Right lobe of liver (tissue), 6 donors: ENCODE results near the gene AKR1B15. TPM values are rescaled to one million over a fixed set of nuclear protein-coding genes. Genes with fewer than 3 reads are reported as not detected.

Experiments used
- ATAC-seq, 4 donors: fragments of 200-7000 bp; cut with Tn5 transposase; one replicate each; pipeline ENCODE4 v1.9.1; 2020; ENCODE audit warnings: mild to moderate bottlenecking in 4 of 4, moderate library complexity in 4 of 4
- DNase-seq, 3 donors: peaks; one replicate each; pipeline ENCODE4 v3.0.0-alpha.2; 2020
- H3K27ac ChIP-seq, 3 donors: fragments of 200-600 bp; one replicate each; pipeline ENCODE4 v1.8.0; 2022
- H3K27me3 ChIP-seq, 2 donors: fragments of 200-600 bp; one replicate each; pipeline ENCODE4 v1.8.0; 2022
- H3K36me3 ChIP-seq, 4 donors: fragments of 200-600 bp; sonication (generic) in 1 of 4; one replicate each; pipeline versions ENCODE4 v1.5.1 to v1.8.0; 2017 to 2022; ENCODE audit warnings: control low read depth in 1 of 4
- H3K4me1 ChIP-seq, 4 donors: fragments of 200-600 bp; sonication (generic) in 1 of 4; one replicate each; pipeline versions ENCODE4 v1.5.1 to v1.8.0; 2017 to 2022; ENCODE audit warnings: control low read depth in 1 of 4
- H3K4me3 ChIP-seq, 3 donors: fragments of 200-600 bp; one replicate each; pipeline ENCODE4 v1.8.0; 2022
- H3K9me3 ChIP-seq, 4 donors: fragments of 200-600 bp; sonication (generic) in 1 of 4; one replicate each; pipeline versions ENCODE4 v1.5.1 to v1.8.0; 2017 to 2022; ENCODE audit warnings: control low read depth in 1 of 4
- CTCF ChIP-seq, 4 donors: fragments of 200-600 bp in 3 of 4; fragments of 450-650 bp in 1 of 4; IDR thresholded peaks; one replicate each; pipeline versions ENCODE4 v1.5.1 to v1.8.0; 2016 to 2022; ENCODE audit warnings: antibody characterized with exemption in 4 of 4, mild to moderate bottlenecking in 2 of 4
- POLR2A ChIP-seq: fragments of 450-650 bp; IDR thresholded peaks from one replicate; pipeline ENCODE4 v1.6.1; 2017; ENCODE audit warnings: antibody characterized with exemption, mild to moderate bottlenecking
- WGBS: methylation state at CpG from one replicate; pipeline ENCODE4 v1.1.6; 2018; ENCODE audit warnings: low coverage, low lambda C conversion rate; ENCODE audit not compliant: insufficient coverage; ENCODE audit errors: missing lambda C conversion rate; 5-methylcytosine and 5-hydroxymethylcytosine counted together
- intact Hi-C, 2 donors: fragments of 100-400 bp; cut with DNase I; formaldehyde crosslinking; loops; one replicate each; pipeline versions ENCODE4 v1.11.2 to v1.14.1; 2022
- total RNA-seq, 6 experiments: library from RNA; depleted of rRNA in 2 of 6; stranded (reverse); fragments of >200 nt in 2 of 6; fragmentation: NEBNext Ultra II Directional in 3 of 6; extraction: Animal tissue kit (Norgen Biotek cat#: 25700) in 3 of 6; gene quantifications; one replicate each; pipeline versions ENCODE4 v1.1.0 to v1.2.4, GENCODE V29; 2016 to 2023
- donor health status: DM: no; HTN: yes; CAD: no.
- donor health status: DM: no; HTN: no; CAD: no.
- donor health status: DM: no; HTN: no; CAD: no.
- donor health status: DM: no; HTN: yes; CAD: no.
- donor health status: DM: no; HTN: yes; CAD: no.

Gene AKR1B15
- total RNA-seq, 6 experiments from 2014 or later: 1.8 to 40.4 (median 2.4) TPM; not detected in 2

GRCh38 chr7:134618756-134619530 lies 70.0 kb downstream of the AKR1B15 start:
- no peak overlapping the region for H3K4me3 ChIP-seq
- H3K9me3 ChIP-seq: no peaks in the 10 kb centered on the region
- 37% methylated on average over 4 of the region's 5 CpGs for WGBS
- H3K27me3 ChIP-seq: peaks cover 0 to 3% of the 10 kb centered on the region in 2 donors
- intact Hi-C loops: loop anchor here in 1 of 2 donors (10.0 kb wide), 1 partner anchor 184 kb away; no protein-coding TSS in a partner anchor
- H3K27ac ChIP-seq: no peak overlapping the region
- no peaks in the 10 kb centered on the region for H3K36me3 ChIP-seq
- TF ChIP-seq POLR2A (no peak), CTCF (IDR thresholded peaks at IDR 0.05) (no peak)
- no peak for DNase-seq
- ATAC-seq: no peak
- H3K4me1 ChIP-seq: no peaks in the 10 kb centered on the region

- H3K36me3 ChIP-seq: no peaks in the 10 kb centered on the region
- TF ChIP-seq CTCF (IDR thresholded peaks at IDR 0.05) (no peak), POLR2A (no peak)
- H3K27ac ChIP-seq: no peak overlapping the region
- H3K4me1 ChIP-seq: no peaks in the 10 kb centered on the region
- peaks cover 0 to 3% of the 10 kb centered on the region in 2 donors for H3K27me3 ChIP-seq
- WGBS: 47% methylated on average over 2 of the region's 2 CpGs
- intact Hi-C loops: loop anchor here in 1 of 2 donors (10.0 kb wide), 1 partner anchor 185 kb away; no protein-coding TSS in a partner anchor
- no peaks in the 10 kb centered on the region for H3K9me3 ChIP-seq
- ATAC-seq: no peak
- H3K4me3 ChIP-seq: no peak overlapping the region
- DNase-seq: no peak
These were observed 70.9 kb downstream of the AKR1B15 start for GRCh38 chr7:134619627-134620331.

GRCh38 chr7:134622303-134622995 lies 73.5 kb downstream of the AKR1B15 start:
- Histone ChIP-seq H3K4me3 (no peak overlapping the region), H3K4me1 (no peaks in the 10 kb centered on the region), H3K36me3 (no peaks in the 10 kb centered on the region), H3K27ac (no peak overlapping the region), H3K27me3 (peaks cover 0 to 3% of the 10 kb centered on the region in 2 donors), H3K9me3 (no peaks in the 10 kb centered on the region)
- DNase-seq (no peak), ATAC-seq (no peak)
- 40% methylated on average over 7 of the region's 7 CpGs for WGBS
- intact Hi-C loops: no loop called here
- TF ChIP-seq CTCF (IDR thresholded peaks at IDR 0.05) (no peak), POLR2A (no peak)

- Histone ChIP-seq H3K36me3 (no peaks in the 10 kb centered on the region), H3K9me3 (no peaks in the 10 kb centered on the region), H3K27me3 (peaks cover 0 to 3% of the 10 kb centered on the region in 2 donors), H3K4me3 (no peak overlapping the region), H3K4me1 (no peaks in the 10 kb centered on the region), H3K27ac (no peak overlapping the region)
- ATAC-seq (no peak), DNase-seq (no peak)
- TF ChIP-seq CTCF (IDR thresholded peaks at IDR 0.05): no peak
- WGBS: 47% methylated on average over 2 of the region's 2 CpGs
- intact Hi-C loops: no loop called here
These were observed 74.3 kb downstream of the AKR1B15 start for GRCh38 chr7:134623193-134623592.
